ENCODE measurements around the gene ELMO1.

GRCh38 chr7:37211097-37211880 lies 237.4 kb downstream of the ELMO1 start:
- TF ChIP-seq, protein P1, sequence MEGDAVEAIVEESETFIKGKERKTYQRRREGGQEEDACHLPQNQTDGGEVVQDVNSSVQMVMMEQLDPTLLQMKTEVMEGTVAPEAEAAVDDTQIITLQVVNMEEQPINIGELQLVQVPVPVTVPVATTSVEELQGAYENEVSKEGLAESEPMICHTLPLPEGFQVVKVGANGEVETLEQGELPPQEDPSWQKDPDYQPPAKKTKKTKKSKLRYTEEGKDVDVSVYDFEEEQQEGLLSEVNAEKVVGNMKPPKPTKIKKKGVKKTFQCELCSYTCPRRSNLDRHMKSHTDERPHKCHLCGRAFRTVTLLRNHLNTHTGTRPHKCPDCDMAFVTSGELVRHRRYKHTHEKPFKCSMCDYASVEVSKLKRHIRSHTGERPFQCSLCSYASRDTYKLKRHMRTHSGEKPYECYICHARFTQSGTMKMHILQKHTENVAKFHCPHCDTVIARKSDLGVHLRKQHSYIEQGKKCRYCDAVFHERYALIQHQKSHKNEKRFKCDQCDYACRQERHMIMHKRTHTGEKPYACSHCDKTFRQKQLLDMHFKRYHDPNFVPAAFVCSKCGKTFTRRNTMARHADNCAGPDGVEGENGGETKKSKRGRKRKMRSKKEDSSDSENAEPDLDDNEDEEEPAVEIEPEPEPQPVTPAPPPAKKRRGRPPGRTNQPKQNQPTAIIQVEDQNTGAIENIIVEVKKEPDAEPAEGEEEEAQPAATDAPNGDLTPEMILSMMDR (IDR thresholded peaks at IDR 0.05) = no peak
- no peak for TF ChIP-seq POLR2A (IDR thresholded peaks at IDR 0.05)

All from lower leg skin (tissue), 3 donors.